H1 (cell line): ENCODE results near the gene NOL4L. TPM values are rescaled to one million over a fixed set of nuclear protein-coding genes. Genes with fewer than 3 reads are reported as not detected.

Experiments
- CTCF ChIA-PET: fragments of 300-600 bp; sonication (Branson Sonifier 250); formaldehyde crosslinking; loops from one replicate; lab custom pipeline; 2021; ENCODE audit not compliant: partially characterized antibody; lab: Charles Lee
- POLR2A ChIA-PET: fragments of 300-600 bp; sonication (Branson Sonifier 250); formaldehyde crosslinking; loops from one replicate; lab custom pipeline; 2021; ENCODE audit warnings: inconsistent platforms; ENCODE audit not compliant: partially characterized antibody; lab: Charles Lee
- DNase-seq, 2 experiments: peaks; one replicate each; pipeline versions ENCODE4 v3.0.0 to v3.0.0-alpha.2; 2010 to 2022; ENCODE audit warnings: low spot score in 2 of 2, low read depth in 1 of 2, mixed read lengths in 1 of 2
- FAIRE-seq: peaks from 2 replicates; lab custom pipeline; 2011; peaks lifted over from hg19 to GRCh38; lab: Jason Lieb, UNC
- H2AFZ ChIP-seq: 2 replicates; pipeline ENCODE4 v1.8.1; 2012; ENCODE audit warnings: low read length, inconsistent platforms
- H2AK5ac ChIP-seq: 2 replicates; pipeline ENCODE4 v1.6.1; 2013; ENCODE audit warnings: low read depth, low read length
- H2BK120ac ChIP-seq: replicated peaks from 2 replicates; pipeline ENCODE3; 2013; ENCODE audit warnings: low read depth, low read length, inconsistent platforms
- H2BK12ac ChIP-seq: 2 replicates; pipeline ENCODE4 v1.6.1; 2013; ENCODE audit warnings: low read depth, low read length
- H2BK15ac ChIP-seq: 2 replicates; pipeline ENCODE4 v1.6.1; 2013; ENCODE audit warnings: low read length
- H2BK20ac ChIP-seq: 2 replicates; pipeline ENCODE4 v1.6.1; 2013; ENCODE audit warnings: low read length
- H2BK5ac ChIP-seq: 2 replicates; pipeline ENCODE4 v1.6.1; 2013; ENCODE audit warnings: low read depth, low read length
- H3K14ac ChIP-seq: 2 replicates; pipeline ENCODE4 v1.6.1; 2013; ENCODE audit warnings: inconsistent platforms; ENCODE audit not compliant: insufficient read length
- H3K18ac ChIP-seq: 2 replicates; pipeline ENCODE4 v1.6.1; 2013; ENCODE audit warnings: low read length; ENCODE audit errors: extremely low read depth
- H3K23ac ChIP-seq: 2 replicates; pipeline ENCODE4 v1.6.1; 2013; ENCODE audit warnings: inconsistent platforms; ENCODE audit not compliant: insufficient read length
- H3K23me2 ChIP-seq: 2 replicates; pipeline ENCODE4 v1.6.1; 2013; ENCODE audit warnings: low read depth, low read length
- H3K27ac ChIP-seq: 2 replicates; pipeline ENCODE4 v1.6.1; 2011; ENCODE audit warnings: low read depth, low read length, inconsistent platforms
- H3K27me3 ChIP-seq, 4 experiments: replicated peaks in 1 of 4; 1 replicate in 1 of 4; 2 replicates in 3 of 4; pipeline versions ENCODE4 v1.6.1 to v1.8.1; 2011 to 2013; ENCODE audit warnings: low read length in 3 of 4, mild to moderate bottlenecking in 3 of 4, inconsistent platforms in 2 of 4, mixed read lengths in 2 of 4, moderate library complexity in 1 of 4; ENCODE audit not compliant: control insufficient read depth in 3 of 4, insufficient read depth in 3 of 4; ENCODE audit errors: extremely low read depth in 1 of 4
- H3K36me3 ChIP-seq, 4 experiments: 2 replicates each; pipeline versions ENCODE4 v1.6.1 to v1.8.1; 2011 to 2013; ENCODE audit warnings: mild to moderate bottlenecking in 4 of 4, low read length in 3 of 4, moderate library complexity in 2 of 4, control low read depth in 1 of 4, inconsistent platforms in 1 of 4; ENCODE audit not compliant: insufficient read depth in 4 of 4, control insufficient read depth in 2 of 4
- H3K4ac ChIP-seq: replicated peaks from 2 replicates; pipeline ENCODE3; 2013; ENCODE audit warnings: low read length, low read depth, mixed read lengths, inconsistent platforms; ENCODE audit not compliant: insufficient read length
- H3K4me1 ChIP-seq, 4 experiments: replicated peaks in 1 of 4; 1 replicate in 1 of 4; 2 replicates in 3 of 4; pipeline versions ENCODE4 v1.6.1 to v1.8.1; 2011 to 2013; ENCODE audit warnings: low read length in 3 of 4, inconsistent platforms in 2 of 4, mixed read lengths in 1 of 4; ENCODE audit not compliant: insufficient read depth in 4 of 4, control insufficient read depth in 3 of 4
- H3K4me2 ChIP-seq, 2 experiments: 2 replicates each; pipeline versions ENCODE4 v1.6.1 to v1.8.1; 2011 to 2013; ENCODE audit warnings: low read depth in 2 of 2, low read length in 2 of 2, control low read depth in 1 of 2, inconsistent platforms in 1 of 2, mild to moderate bottlenecking in 1 of 2; ENCODE audit not compliant: insufficient read depth in 1 of 2
- H3K4me3 ChIP-seq, 4 experiments: fragments of 200-600, 300-600 bp in 1 of 4; sonication (generic), shearing (Covaris generic), sonication (Bioruptor Twin) in 1 of 4; 2 replicates each; pipeline versions ENCODE4 v1.5.1 to v1.8.1; 2011 to 2016; ENCODE audit warnings: low read length in 4 of 4, low read depth in 3 of 4, control low read depth in 2 of 4, inconsistent platforms in 2 of 4, mild to moderate bottlenecking in 2 of 4, mixed read lengths in 1 of 4, moderate library complexity in 1 of 4; ENCODE audit not compliant: insufficient read depth in 2 of 4; ENCODE audit errors: extremely low read depth in 1 of 4
- H3K56ac ChIP-seq: replicated peaks from 2 replicates; pipeline ENCODE3; 2013; ENCODE audit warnings: low read depth, mild to moderate bottlenecking, mixed read lengths, low read length, inconsistent platforms; ENCODE audit not compliant: insufficient read length
- H3K79me1 ChIP-seq: 2 replicates; pipeline ENCODE4 v1.6.1; 2013; ENCODE audit warnings: low read depth, low read length, control low read depth
- H3K79me2 ChIP-seq, 2 experiments: 2 replicates each; pipeline versions ENCODE4 v1.6.1 to v1.8.1; 2012 to 2013; ENCODE audit warnings: low read length in 2 of 2, mild to moderate bottlenecking in 2 of 2, inconsistent platforms in 1 of 2; ENCODE audit not compliant: insufficient read depth in 2 of 2, control insufficient read depth in 1 of 2
- H3K9ac ChIP-seq, 4 experiments: replicated peaks in 1 of 4; 1 replicate in 1 of 4; 2 replicates in 3 of 4; pipeline versions ENCODE4 v1.6.1 to v1.8.1; 2011 to 2013; ENCODE audit warnings: low read depth in 3 of 4, low read length in 3 of 4, control low read depth in 2 of 4, mild to moderate bottlenecking in 2 of 4, moderate library complexity in 2 of 4, inconsistent platforms in 1 of 4; ENCODE audit errors: extremely low read depth in 1 of 4
- H3K9me3 ChIP-seq, 2 experiments: 2 replicates each; pipeline versions ENCODE4 v1.6.1 to v1.8.1; 2012 to 2013; ENCODE audit warnings: mild to moderate bottlenecking in 2 of 2, moderate library complexity in 2 of 2, control low read depth in 1 of 2, inconsistent platforms in 1 of 2, low read depth in 1 of 2, low read length in 1 of 2, mixed read lengths in 1 of 2; ENCODE audit not compliant: insufficient read depth in 2 of 2
- H4K20me1 ChIP-seq, 2 experiments: replicated peaks in 1 of 2; 2 replicates each; pipeline versions ENCODE3 to v1.8.1; 2011 to 2013; ENCODE audit warnings: inconsistent platforms in 2 of 2, low read length in 2 of 2, mild to moderate bottlenecking in 1 of 2; ENCODE audit not compliant: insufficient read depth in 2 of 2, control insufficient read depth in 1 of 2
- H4K5ac ChIP-seq: 2 replicates; pipeline ENCODE4 v1.6.1; 2013; ENCODE audit warnings: low read length, low read depth, mixed read lengths, inconsistent platforms; ENCODE audit not compliant: insufficient read length
- H4K8ac ChIP-seq: 2 replicates; pipeline ENCODE4 v1.8.0; 2013; ENCODE audit warnings: mild to moderate bottlenecking, moderate library complexity, low read length, inconsistent platforms; ENCODE audit not compliant: insufficient read depth; ENCODE audit errors: extremely low read depth
- H4K91ac ChIP-seq: replicated peaks from 2 replicates; pipeline ENCODE3; 2013; ENCODE audit warnings: low read length, mixed read lengths, inconsistent platforms; ENCODE audit not compliant: insufficient read length
- CBX5 ChIP-seq: fragments of 300-800, 300-1000 bp; sonication (generic); IDR thresholded peaks from 2 replicates; pipeline ENCODE4 v1.7.1; 2016; ENCODE audit warnings: antibody characterized with exemption, low read length, low read depth
- CHD1 ChIP-seq: IDR thresholded peaks from 2 replicates; pipeline ENCODE4 v1.6.1; 2012; ENCODE audit warnings: low read depth, low read length, improper control_type of control experiment
- HDAC6 ChIP-seq: IDR thresholded peaks from one replicate; pipeline ENCODE4 v1.7.1; 2012; ENCODE audit warnings: low read depth, mild to moderate bottlenecking, inconsistent platforms, low read length, moderate library complexity
- JUN ChIP-seq: IDR thresholded peaks from 2 replicates; pipeline ENCODE4 v1.6.1; 2011; ENCODE audit warnings: low read depth, mild to moderate bottlenecking, improper control_type of control experiment, low read length
- KDM1A ChIP-seq: fragments of 200-600, 300-600 bp; sonication (generic); IDR thresholded peaks from 2 replicates; pipeline ENCODE4 v1.7.1; 2016; ENCODE audit warnings: mild to moderate bottlenecking, low read length, borderline replicate concordance
- KDM4A ChIP-seq: IDR thresholded peaks from one replicate; pipeline ENCODE4 v1.7.1; 2012; ENCODE audit warnings: low read depth, mild to moderate bottlenecking, moderate library complexity, low read length, inconsistent platforms; ENCODE audit not compliant: severe bottlenecking
- KDM5A ChIP-seq: fragments of 200-600 bp; IDR thresholded peaks from 2 replicates; pipeline ENCODE4 v1.7.1; 2012; ENCODE audit warnings: mild to moderate bottlenecking, low read length, inconsistent platforms, mixed read lengths
- YY1 ChIP-seq: IDR thresholded peaks from 2 replicates; pipeline ENCODE4 v1.6.1; 2011; ENCODE audit warnings: low read depth, mild to moderate bottlenecking, low read length
- WGBS, 2 experiments: shearing (Covaris generic) in 1 of 2; methylation state at CpG; one replicate each; pipeline versions ENCODE4 v1.1.6 to v1.1.7; 2013 to 2015; ENCODE audit warnings: low lambda C conversion rate in 2 of 2, mixed read lengths in 2 of 2, inconsistent platforms in 1 of 2, low coverage in 1 of 2, missing lambda C conversion rate in 1 of 2; ENCODE audit not compliant: insufficient replicate concordance in 2 of 2, insufficient coverage in 1 of 2, insufficient read length in 1 of 2; ENCODE audit errors: extremely low coverage in 1 of 2, missing lambda C conversion rate in 1 of 2; 5-methylcytosine and 5-hydroxymethylcytosine counted together
- polyA plus RNA-seq, 7 experiments: library from polyadenylated mRNA; depleted of rRNA in 3 of 7; stranded (reverse) in 5 of 7; unstranded in 2 of 7; fragments of >200 nt in 5 of 7; fragments of 200-250 nt in 2 of 7; gene quantifications; 1 replicate in 5 of 7; 2 replicates in 1 of 7; 4 replicates in 1 of 7; pipeline versions ENCODE4 v1.2.1 to v1.2.3, GENCODE V29; 2011 to 2013; ENCODE audit warnings: missing spikeins in 2 of 7, mixed read lengths in 2 of 7
- total RNA-seq: library from RNA; stranded (reverse); fragmentation: NEBNext Ultra II Directional; extraction: Animal tissue kit (Norgen Biotek cat#: 25700); gene quantifications from 2 replicates; pipeline ENCODE4 v1.2.1, GENCODE V29; 2021
- TF ChIP-seq, protein P1 (sequence below), 3 experiments: IDR thresholded peaks; 1 replicate in 2 of 3; 2 replicates in 1 of 3; pipeline versions ENCODE4 v1.5.1 to v1.6.1; 2011; ENCODE audit warnings: low read length in 3 of 3, mild to moderate bottlenecking in 3 of 3, inconsistent platforms in 2 of 3, low read depth in 1 of 3, moderate library complexity in 1 of 3; ENCODE audit not compliant: insufficient read depth in 1 of 3; ENCODE audit errors: control extremely low read depth in 1 of 3

The NOL4L gene
- total and polyA plus RNA-seq, 2 of the 8 experiments (the other 6 are each of a cell fraction or from before 2014, with no cell fraction given) = 15.3 to 23.7 TPM

DNA sequence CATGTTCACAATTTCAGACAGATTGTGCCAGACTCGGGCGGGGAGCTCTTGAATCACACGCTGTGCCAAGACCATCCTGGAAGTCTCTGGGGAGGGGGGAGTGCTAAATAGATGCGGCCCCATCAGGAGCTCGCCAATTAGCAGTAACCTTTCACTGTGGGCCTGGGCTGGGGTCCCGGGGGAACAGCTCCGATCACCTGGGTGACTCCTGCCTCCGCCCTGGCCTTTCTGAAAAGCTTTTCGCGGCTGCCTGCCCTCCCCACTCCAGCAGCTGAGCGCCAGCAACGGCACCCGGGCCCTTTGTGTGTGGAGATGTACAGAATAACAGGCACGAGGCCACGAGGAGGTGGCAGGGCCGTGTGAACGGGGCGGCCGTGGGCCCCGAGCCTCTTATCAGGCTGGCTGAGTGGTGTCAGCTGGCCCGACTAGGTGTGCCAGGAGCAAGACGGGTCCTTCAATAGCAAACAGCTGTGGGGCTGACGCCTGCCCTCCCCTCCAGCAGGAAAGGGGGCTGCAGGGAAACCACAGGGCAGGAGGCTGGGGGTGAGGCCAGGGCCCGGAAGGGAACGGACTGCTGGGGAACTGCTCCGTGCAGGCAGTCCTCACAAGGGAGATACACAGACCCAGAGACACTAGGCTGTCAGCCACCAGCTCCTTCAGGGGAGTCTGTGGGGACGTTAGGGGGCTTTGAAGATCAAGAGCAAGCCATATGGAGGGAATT is 56.8 kb downstream of the NOL4L start:
- Histone ChIP-seq H3K4me2 (no peak overlapping the region; a peak in 1 of 4 replicates), H4K5ac (no peak overlapping the region), H3K23me2 (no peaks in the 10 kb centered on the region), H2AFZ (no peak overlapping the region), H3K23ac (no peak overlapping the region), H4K20me1 (no peaks in the 10 kb centered on the region), H2BK15ac (no peak overlapping the region), H3K18ac (no peak overlapping the region), H3K9me3 (no peaks in the 10 kb centered on the region), H2BK120ac (no peak overlapping the region), H2AK5ac (no peak overlapping the region), H3K9ac (no peak overlapping the region; a peak in 1 of 7 replicates), H3K36me3 (no peaks in the 10 kb centered on the region; a peak in 1 of 8 replicates)
- 75% methylated on average over 27 of the region's 27 CpGs; no CpG with 5 or more reads in 1 of the 2 experiments for WGBS, 2 experiments
- POLR2A ChIA-PET = interaction anchor here (0.9 to 2.1 kb wide), 4 partner anchors 8 to 36 kb away, joined by 3 to 7 read pairs (median 4); no protein-coding TSS in a partner anchor
- no peak for TF ChIP-seq KDM5A
- TF ChIP-seq KDM1A = no peak
- TF ChIP-seq CHD1 = no peak
- TF ChIP-seq YY1 = no peak
- TF ChIP-seq, protein P1, sequence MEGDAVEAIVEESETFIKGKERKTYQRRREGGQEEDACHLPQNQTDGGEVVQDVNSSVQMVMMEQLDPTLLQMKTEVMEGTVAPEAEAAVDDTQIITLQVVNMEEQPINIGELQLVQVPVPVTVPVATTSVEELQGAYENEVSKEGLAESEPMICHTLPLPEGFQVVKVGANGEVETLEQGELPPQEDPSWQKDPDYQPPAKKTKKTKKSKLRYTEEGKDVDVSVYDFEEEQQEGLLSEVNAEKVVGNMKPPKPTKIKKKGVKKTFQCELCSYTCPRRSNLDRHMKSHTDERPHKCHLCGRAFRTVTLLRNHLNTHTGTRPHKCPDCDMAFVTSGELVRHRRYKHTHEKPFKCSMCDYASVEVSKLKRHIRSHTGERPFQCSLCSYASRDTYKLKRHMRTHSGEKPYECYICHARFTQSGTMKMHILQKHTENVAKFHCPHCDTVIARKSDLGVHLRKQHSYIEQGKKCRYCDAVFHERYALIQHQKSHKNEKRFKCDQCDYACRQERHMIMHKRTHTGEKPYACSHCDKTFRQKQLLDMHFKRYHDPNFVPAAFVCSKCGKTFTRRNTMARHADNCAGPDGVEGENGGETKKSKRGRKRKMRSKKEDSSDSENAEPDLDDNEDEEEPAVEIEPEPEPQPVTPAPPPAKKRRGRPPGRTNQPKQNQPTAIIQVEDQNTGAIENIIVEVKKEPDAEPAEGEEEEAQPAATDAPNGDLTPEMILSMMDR (IDR thresholded peaks at IDR 0.05; ENCODE audit: control extremely low read depth in 1 of 3, insufficient read depth in 1 of 3, low read depth in 1 of 3, low read length in 3 of 3) = no peak
- no peak for TF ChIP-seq HDAC6
- no peak for TF ChIP-seq CBX5
- TF ChIP-seq JUN = no peak
- no peak for TF ChIP-seq KDM4A
- TF ChIP-seq, all 59 proteins: peak for 0
- no peak overlapping the region for H2BK12ac ChIP-seq
- CTCF ChIA-PET = interaction anchor here (0.8 to 10.4 kb wide), 14 partner anchors 9 to 136 kb away, joined by 3 to 85 read pairs (median 4); no protein-coding TSS in a partner anchor
- H3K4ac ChIP-seq = no peak overlapping the region
- no peak overlapping the region for H2BK5ac ChIP-seq
- H4K8ac ChIP-seq = no peak overlapping the region; the same call in 1 of the 2 replicates
- no peak for DNase-seq
- H3K4me3 ChIP-seq = no peak overlapping the region
- no peak overlapping the region for H3K56ac ChIP-seq
- FAIRE-seq = no peak
- H3K27me3 ChIP-seq = peaks cover 0 to 10% (median 3%) of the 10 kb centered on the region in 4 experiments; a peak in 4 of 7 replicates
- no peaks in the 10 kb centered on the region for H3K79me1 ChIP-seq
- peaks cover 0 to 13% (median 7%) of the 10 kb centered on the region in 4 experiments; a peak in 4 of 7 replicates for H3K4me1 ChIP-seq
- no peak overlapping the region for H3K27ac ChIP-seq
- H2BK20ac ChIP-seq = no peak overlapping the region
- H4K91ac ChIP-seq = no peak overlapping the region
- no peaks in the 10 kb centered on the region for H3K79me2 ChIP-seq
- no peak overlapping the region for H3K14ac ChIP-seq
